GM21515 (cell line): ENCODE measurements around the gene ECEL1.

ENCODE experiments used
- ATAC-seq: cut with Tn5 transposase; IDR thresholded peaks from one replicate; pipeline ENCODE4 v1.9.1; 2021; ENCODE audit not compliant: unreplicated experiment

The ECEL1 gene

DNA sequence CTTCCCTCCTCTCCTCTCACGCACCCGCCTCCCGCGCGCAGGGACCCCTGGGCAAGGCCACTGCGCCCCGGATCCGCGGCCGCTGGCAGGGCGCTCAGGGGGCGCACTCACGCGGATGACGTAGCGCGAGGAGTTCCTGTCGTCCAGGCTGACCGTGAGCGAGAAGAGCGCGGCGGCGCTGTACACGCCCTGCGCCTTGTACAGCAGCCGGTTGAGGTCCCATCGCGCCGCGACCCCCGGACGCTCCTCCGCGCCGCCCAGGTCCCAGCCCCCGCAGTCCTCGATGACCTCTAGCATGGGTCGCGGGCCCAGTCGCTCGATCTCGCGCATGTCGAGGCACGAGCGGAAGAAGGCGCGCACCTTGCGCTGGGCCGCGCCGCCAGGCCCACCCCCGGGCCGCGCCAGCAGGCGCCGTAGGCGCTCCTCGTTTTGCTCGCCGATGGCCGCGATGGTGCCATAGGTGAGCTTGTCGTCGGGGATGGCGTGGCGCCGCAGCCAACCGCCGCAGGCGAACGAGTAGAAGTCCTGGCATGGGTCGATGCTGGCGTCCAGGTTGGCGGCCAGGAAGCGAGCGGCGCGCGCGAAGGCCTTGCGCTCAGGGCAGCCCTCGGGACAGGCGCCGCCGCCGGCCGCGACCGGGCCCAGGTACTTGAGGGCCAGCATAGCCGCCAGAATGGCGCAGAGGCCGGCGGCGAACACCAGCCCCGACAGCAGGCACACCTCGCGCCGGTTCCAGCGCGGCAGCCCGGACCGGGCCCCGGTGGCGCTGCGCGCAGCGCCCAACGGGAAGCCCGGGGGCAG is 1.7 kb downstream of the ECEL1 start:
- ATAC-seq: no peak

DNA sequence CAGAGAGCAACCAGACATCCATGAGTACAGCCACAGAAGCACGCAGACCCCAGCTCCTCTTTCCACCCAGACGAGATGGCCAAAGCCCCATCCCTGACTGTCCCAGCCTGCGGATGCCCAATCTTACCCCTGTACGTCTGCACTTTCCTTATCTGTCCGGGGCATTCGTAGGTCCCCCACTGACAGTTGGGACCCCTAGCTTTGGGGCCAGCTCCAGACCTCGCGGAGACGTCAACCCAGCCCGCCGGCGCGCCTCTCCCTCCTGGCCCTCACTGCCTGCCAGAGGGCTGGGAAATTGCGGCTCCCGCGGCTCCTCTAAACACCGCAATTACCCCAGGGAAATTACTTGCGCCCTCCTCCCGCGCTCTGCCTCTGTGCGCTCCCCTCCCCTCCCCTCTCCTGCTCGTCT is 2.3 kb downstream of the ECEL1 start:
- no peak for ATAC-seq

DNA sequence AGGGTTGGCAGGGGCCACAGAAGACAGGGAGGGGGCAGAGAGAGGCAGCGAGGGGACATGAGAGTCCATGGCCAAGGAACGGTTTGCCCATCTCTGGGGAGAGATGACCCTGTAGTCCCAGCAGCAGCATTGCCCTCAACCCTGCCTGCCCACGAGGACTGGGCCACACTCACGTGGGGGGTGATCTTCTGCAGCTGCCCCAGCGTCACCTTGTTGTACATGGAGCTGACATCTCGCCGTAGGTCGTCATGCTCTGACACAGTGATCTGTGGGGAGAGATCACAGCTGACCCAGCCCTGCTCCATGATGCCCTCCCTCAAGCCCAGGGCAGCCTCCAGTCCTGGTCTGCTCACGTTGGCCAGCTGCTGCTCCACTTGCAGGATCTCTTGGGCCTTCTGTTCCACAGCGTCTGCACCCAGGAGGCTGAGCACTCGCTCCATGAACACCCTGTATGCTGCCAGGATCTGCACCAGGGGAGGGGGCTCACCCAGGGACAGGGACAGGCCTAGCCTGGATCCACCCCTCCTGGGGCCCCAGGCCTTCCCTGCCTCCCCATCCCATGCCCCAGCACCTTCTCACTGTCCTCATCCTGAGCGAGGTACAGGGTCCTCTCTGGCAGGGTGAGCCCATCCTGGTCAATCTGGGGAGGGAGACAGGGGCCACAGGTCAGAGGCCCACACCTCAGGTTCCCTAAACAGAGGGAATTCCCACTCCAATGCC is 2.8 kb downstream of the ECEL1 start:
- no peak for ATAC-seq

DNA sequence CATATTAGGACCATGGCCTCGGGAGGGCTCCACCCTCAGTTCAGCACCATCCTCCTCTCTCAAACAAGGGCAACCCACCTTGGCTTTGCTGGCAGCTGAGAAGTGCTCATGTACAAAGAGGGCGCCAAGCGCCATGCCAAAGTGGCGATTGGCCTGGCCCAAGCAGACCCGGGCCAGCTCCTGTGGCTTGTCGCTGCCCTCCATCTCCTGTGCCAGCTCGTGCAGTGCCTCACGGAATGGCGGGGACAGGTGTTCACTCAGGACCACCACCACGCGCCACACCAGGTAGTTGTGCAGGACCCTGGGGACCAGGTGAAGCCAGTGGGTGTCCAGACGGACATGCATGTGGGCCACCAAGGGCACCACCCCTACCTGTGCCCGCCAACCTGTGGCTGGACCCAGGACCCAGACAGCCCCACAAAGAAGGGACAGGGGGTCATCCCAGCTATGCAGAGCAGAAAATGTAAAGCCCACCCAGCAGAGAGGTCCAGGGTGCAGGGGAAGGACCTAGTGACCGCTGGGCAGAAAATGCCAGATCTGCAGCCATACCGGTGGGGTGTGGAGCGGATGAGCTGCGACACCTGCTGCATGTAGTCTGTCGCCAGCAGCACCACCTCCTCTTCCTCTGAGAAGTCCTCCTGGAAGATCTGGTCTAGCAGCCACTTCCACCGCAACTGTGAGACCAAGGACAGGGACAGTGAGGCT is 3.6 kb downstream of the ECEL1 start:
- ATAC-seq: no peak

DNA sequence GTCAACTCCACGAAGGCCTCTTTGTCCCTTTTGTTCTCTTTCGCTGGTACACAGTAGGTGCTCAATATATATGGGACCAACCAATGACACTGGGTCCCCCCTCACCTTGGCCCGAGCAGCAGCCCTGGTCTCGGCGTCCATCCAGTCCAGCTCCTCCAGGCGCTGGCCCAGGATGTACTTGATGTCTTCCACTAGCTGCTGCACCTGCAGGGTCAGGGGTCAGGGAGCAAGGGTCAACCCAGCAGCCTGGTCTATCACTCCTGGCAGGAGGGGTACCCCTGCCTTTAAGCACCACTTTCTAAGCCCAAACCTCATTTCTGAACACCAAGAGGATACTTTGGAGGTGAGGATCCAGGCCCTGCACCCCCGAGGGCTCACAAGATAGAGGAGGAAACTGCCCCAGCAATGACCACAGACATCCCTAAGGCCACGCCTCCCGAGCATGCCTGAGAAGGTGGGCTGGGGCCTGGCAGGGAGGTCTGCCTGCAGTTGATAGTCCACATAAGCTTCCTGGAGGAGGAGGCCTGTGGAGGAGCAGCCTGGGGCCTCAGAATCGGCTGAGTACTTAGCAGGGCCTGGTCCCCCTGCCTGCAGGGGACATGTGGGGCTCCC is 4.2 kb downstream of the ECEL1 start:
- no peak for ATAC-seq

DNA sequence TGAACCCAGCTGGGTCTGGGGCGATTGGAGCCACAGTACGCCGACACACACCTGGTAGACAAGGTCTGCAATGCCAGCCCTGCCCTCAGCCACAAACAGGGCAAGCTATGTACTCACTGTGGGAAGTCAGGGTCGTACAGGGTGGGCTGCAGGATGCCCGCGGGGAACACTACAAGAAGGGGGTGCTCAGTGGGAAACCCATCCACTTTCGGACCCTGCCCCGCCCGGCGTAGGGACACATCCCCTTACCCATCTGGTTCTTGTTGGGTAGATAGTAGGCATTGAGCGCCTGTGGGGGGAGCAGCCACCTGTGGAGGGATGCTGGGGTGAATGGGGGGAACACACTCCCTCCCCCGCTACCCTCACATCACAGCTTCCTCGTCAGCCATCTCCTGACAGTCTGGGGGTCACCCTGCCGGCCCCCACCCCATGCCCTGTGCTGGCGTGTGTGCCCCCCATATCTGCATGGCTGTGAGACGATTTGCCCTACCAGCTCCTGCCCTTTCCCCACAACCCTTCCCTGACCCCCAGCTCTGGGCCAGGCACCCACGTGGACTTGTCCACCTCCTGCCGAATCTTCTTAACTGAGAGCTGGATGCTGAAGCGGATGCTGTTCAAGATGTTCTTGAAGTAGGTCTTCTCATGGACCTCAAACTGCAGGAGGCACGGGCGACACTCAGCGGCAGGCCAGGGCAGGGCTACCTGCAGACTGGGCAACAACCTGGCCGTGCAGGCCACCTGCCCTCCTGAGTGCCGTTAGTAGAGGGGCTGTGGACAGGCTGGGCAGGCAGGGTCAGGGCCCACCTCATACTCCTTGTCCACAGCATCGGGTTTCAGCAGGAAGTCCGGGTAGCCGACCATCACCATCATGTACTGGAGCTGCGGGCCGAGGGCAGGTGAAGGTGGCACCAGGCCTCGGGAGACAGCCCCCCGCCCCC is 5.1 kb downstream of the ECEL1 start:
- no peak for ATAC-seq

DNA sequence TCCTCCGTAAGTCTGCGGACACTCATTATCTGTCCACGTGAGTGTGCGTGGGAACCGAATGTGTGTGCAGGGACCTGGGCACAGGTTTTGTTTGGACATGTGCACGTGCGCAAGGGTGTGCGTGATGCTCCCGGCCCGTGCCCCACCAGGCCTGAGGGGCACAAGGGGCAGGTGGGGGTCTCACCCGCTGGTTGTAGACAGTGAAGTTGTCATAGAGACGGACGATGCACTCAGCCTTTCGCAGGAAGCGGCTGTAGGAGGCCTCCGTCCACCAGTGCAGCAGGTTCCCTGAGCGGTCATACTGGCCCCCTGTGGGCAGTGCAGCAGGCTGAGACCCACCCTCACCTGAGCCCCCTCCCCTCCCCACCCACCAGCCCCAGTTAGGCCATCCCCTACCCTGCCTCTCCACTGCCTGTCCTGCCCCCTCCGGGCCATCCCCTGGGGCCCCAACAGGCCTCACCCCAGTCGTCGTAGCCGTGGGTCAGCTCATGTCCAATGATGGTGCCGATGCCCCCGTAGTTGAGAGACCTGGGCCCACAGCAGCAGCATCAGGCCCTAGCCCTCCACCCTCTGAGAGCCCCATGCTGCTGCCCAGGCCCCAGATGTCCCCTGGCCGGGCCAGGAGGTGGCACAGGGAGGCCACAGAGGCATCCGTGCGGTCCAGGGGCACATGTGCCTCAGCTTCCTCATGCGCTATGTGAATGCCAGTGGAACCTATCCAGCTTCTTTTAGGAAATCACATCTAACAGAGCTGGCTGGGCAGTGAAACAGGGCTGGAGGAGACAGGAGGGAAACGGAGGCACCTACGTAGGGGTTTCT is 6.1 kb downstream of the ECEL1 start:
- no peak for ATAC-seq

DNA sequence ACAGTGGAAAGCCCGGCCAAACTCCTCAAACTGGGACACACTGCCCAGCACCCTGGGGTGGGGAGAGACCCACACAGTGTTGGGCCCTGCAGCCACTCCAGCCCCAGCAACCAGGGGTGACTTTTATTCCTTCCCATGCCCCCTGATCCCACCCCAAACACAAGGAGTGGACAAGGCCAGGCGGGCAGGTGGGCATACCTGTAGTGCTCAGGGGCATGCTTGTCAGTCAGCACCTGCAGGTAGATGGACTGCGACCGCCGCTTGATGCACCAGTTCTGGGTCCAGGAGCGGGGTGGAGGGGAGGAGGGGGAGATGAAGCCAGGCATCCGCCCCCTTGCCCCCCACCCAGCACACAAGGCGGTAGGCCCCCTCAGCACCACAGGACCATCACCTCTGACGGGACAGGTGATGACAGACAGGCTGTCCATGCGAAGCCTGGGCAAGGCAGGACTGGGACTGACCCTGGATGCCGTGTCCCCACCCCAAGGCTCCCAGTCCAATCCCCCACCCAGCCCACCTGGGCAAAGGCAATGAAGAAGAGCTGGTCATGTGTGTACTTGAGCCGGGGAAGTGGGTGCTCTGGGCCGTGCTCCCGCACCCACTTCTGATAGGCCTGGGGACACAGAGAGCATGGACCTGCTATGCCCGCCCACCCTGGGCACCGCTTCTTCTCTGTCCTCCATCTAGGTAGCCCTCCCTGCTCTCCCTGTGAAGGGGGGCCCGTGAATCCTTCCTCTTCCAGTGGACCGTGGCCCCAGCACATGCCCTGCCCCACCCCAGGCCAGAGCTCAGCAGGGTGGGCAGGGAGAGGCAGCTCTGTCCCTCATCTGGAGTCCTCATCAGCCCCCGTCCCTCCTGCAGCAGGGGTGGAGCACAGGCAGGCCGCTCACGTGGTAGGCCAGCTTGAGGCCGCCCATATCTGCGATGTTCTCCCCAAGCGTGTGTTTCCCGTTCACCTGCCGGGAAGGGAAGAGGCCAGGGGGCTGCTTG is 7.1 kb downstream of the ECEL1 start:
- ATAC-seq: no peak

DNA sequence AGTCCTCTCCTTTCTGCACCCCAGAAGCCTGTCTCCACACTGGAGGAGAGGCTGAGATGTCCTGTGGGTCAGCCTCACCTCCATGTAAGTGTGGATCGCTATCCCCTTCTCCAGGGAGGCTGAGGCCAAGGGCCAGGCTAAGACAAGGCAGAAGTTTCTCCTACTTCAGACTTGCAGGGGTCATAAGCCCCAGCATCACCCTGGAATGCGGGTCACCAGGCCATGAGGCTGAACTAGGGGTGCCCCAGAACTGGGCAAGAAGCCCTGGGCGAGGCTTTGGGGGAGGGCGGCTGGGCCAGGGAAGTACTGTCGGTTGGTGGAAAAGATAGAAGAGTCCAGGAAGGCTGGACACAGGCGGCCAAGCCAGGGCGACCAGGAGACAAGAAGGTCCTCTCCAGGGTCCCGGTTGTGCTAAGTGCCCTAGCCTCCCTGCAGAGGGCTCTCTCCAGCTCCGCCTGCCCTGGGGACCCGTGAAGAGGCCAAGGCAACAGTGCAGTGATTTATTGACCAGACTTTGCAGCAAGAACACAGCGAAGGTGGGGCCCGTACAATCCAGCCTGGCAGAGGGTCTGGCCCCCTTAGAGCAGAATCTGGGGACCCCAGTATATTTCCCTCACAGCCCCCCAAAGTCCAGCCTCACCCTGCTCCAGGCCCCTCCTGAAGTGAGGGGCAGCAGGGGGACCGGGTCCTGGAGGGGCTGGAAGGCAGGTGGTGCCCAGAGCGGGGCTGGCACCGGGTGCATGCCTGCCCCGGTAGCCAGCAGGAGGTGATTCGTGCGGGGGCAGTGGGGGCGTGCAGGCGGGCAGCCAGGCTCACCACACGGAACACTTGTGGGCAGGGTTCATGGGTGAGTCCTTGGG is 8.1 kb downstream of the ECEL1 start:
- ATAC-seq: no peak

DNA sequence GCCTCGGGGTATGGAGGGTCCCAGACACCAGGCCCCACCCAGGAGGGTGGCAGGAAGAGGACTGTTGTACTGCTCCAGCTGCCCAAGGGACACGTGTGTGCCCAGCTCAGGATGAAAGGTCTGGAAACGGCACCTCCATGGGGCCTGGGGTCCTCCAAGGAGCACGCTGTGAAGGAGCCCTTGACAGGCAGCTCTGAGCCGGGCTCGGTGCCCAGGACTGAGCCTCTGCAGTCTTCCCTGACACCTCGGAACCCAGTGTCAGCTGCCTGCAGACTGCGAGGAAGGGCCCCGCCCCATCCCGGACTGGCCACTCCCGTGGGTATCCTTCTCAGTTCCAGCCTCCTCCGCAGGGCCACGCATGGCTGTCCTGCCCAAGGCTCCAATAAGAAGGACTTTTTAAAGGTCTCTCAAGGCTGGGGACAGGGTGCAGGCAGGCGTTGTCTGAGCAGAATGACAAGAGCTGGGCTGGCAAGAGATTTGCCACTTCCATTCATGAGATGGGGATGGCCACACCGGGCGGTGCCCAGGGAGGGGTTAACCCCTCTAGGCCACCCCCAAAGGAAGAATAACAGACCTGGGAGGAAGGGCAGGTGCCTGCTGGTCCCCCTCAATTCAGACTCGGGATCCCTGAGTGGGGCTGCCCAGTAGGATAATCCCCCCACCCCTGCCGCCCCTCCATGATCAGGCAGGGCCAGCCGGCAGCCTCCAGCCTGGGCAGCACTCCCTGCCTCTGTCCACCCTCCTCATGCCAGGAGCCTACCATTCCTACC is 8.9 kb downstream of the ECEL1 start:
- no peak for ATAC-seq

DNA sequence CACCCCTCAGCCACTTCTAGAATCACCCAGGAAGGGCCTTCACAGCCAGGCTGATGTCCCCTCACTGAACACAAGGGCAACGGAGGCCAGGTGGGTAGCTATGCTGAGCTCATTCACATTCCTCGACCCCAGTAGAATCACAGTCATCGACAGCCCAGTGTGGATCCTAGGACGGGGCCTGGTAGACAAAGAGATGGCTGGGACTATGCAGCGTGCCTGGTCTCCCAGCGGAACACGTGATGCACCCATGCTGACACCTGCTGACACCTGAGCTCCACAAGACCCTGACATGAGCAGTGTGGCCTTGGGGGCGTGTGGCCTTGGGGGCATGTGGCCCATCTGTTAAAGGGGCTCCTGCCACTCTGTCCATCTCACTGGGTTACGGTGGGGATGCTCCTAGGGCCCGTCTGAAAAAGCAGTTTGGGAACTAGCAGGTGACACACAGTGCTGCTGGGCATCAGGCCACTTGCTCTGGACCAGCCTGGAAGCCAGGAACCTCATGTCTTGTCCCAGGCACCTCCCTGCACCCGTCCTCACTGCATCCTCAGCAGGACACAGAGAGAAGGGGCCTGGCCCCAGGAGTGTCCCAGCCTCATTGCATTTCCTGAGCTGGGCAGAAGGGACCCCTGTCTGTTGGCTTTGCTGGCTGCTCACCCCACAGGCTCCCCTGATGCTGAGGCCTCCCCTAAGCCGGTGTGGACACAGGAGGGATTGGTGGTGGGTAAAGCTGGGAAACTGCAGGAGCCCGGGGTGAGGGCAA is 9.7 kb downstream of the ECEL1 start:
- no peak for ATAC-seq

DNA sequence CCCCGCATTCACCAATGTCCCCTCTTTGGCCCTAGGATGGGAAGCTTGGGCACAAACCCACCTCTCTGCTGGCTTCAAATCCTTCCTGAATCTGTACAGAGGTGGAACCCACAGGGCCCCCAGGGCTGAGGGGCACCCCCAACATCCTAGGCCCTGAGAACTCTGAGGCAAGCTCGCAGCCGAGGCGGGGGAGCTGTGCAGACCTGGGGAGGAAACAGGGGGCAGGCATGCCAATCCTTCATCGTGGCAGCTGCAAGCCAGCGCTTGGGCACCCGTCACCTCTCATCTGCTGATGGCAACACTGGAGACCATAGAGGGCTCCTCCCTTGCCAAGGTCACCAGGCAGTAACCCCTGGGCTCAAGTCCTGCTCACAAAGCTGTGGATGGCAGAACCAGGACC is 10.8 kb downstream of the ECEL1 start:
- ATAC-seq: no peak

DNA sequence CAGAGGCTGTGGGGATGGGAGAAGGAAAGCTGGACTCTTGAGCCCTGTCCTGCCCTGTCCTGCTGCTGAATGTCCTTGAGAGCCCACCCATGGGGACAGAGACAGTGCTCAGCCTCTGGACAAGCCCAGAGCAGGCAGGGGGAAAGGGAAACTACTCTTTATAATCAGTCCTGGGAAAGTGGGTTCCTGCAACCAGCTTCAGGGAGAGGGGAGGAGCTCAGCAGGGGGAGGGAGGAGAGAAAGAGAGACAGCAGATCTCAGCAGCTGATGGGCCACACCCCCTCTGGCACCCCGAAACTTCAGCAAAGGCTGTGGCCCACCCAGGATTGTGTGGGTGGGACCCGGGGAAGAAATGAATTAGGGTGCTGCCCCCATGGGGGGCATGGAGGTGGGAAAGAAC is 11.6 kb downstream of the ECEL1 start:
- no peak for ATAC-seq

DNA sequence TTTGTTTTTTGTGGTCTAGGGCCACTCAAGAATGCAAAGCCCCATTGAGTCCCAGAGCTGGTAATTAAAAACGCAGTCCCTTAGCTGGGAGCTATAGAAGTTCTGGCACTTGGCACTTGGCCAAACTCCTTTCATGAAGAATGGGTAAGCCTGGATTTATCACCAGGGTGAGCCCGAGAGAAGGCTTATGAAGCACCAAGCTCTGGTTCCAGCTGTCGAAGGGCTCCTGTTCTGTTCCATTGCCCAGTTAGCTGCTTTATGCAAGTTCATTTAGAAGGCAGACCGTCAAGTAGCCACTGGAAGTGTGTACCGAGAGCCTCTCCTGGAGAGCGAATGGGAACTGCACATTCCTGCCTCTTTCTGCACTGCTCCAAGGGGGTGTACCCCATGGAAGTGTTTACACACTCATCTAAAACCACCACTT is 14.2 kb downstream of the ECEL1 start:
- no peak for ATAC-seq

DNA sequence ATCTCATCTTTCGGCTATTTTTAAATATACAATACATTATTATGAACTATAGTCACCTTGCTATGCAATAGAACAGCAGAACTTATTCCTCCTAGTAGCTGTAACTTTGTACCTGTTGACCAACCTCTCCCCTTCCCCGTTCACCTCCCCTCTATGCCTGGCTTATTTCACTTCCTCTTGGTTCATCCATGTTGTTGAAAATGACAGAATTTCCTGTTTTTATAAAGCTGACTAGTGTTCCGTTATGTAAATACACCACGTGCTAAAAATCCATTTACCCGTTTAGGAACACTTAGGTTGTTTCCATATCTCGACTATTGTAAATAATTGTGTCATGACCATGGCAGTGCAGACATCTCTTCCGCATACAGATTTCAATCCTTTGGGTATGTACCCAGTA is 21.4 kb downstream of the ECEL1 start:
- ATAC-seq: no peak

DNA sequence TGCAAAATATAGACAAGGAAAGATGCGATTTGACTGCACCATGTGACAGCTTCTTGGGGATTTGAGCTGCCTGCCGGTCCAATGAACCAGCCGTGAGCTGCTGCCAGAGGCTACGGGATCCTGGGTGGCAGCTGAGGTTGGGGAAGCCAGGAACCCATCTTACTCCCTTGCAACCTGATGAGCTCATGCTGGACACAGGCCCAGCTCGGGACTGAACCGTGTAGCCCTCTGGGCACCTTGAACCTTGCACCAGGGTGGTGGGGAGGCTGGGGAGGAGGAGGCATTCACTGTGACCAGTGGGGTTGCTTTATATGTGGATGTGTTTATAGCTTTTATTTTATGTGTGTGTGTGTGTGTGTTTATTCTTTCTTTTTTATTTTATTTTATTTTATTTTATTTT is 22.6 kb downstream of the ECEL1 start:
- no peak for ATAC-seq
